ENCODE results near the gene C15orf61.

Gene C15orf61

DNA sequence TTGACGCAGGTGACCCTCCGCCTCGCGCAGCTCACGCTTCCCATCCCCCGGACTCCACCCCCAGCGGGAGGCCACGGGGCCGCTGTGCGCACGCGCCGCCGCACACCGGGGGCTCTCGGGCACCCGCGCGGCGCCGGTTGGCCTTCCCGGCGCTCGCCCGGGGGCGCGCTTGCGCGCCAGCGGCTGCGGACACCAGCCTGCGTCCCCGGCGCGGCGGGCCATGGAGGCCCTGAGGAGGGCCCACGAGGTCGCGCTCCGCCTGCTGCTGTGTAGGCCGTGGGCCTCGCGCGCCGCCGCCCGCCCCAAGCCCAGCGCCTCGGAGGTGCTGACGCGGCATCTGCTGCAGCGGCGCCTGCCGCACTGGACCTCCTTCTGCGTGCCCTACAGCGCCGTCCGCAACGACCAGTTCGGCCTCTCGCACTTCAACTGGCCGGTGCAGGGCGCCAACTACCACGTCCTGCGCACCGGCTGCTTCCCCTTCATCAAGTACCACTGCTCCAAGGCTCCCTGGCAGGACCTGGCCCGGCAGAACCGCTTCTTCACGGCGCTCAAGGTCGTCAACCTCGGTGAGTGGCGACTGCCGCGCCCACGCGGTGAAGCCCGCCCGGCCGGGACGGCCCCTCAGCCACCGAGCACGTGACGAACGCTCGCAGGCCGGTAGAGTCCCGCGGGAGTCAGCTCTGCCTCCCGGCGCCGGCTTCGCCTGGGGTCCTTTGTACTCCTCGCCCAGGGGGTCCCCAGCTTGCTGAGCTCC is at the start of gene C15orf61 (continued):
- TF ChIP-seq ZBTB26 (tag by site-specific recombination; optimal IDR thresholded peaks at IDR 0.05) (peak; percentile 97), ZNF391 (tag by site-specific recombination; IDR thresholded peaks at IDR 0.05; ENCODE audit: borderline replicate concordance, low read depth) (peak; percentile 89; the same call in 1 of the 2 replicates), IKZF3 (tag by site-specific recombination; IDR thresholded peaks at IDR 0.05) (peak; percentile 68), ZNF121 (tag by site-specific recombination; IDR thresholded peaks at IDR 0.05) (peak; percentile 91), PBX3 (CRISPR knock-in tag; IDR thresholded peaks at IDR 0.05) (0 out of 2 replicates have a peak, but pooled peaks have one; percentile 69), ZNF394 (tag by site-specific recombination; IDR thresholded peaks at IDR 0.05; ENCODE audit: borderline replicate concordance) (peak; percentile 40; the same call in 1 of the 2 replicates), FEZF1 (tag by site-specific recombination; IDR thresholded peaks at IDR 0.05) (peak; percentile 16; the same call in 1 of the 2 replicates), ZBTB48 (tag by site-specific recombination; IDR thresholded peaks at IDR 0.05) (peak; percentile 93), PRDM6 (tag by site-specific recombination; IDR thresholded peaks at IDR 0.05) (no peak), KLF7 (tag by site-specific recombination; IDR thresholded peaks at IDR 0.05; ENCODE audit: borderline replicate concordance) (peak; percentile 88)
- TF ChIP-seq, protein P1, sequence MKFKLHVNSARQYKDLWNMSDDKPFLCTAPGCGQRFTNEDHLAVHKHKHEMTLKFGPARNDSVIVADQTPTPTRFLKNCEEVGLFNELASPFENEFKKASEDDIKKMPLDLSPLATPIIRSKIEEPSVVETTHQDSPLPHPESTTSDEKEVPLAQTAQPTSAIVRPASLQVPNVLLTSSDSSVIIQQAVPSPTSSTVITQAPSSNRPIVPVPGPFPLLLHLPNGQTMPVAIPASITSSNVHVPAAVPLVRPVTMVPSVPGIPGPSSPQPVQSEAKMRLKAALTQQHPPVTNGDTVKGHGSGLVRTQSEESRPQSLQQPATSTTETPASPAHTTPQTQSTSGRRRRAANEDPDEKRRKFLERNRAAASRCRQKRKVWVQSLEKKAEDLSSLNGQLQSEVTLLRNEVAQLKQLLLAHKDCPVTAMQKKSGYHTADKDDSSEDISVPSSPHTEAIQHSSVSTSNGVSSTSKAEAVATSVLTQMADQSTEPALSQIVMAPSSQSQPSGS (tag by site-specific recombination; IDR thresholded peaks at IDR 0.05; ENCODE audit: low read depth): no peak
- TF ChIP-seq, protein P2, sequence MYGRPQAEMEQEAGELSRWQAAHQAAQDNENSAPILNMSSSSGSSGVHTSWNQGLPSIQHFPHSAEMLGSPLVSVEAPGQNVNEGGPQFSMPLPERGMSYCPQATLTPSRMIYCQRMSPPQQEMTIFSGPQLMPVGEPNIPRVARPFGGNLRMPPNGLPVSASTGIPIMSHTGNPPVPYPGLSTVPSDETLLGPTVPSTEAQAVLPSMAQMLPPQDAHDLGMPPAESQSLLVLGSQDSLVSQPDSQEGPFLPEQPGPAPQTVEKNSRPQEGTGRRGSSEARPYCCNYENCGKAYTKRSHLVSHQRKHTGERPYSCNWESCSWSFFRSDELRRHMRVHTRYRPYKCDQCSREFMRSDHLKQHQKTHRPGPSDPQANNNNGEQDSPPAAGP (tag by site-specific recombination; IDR thresholded peaks at IDR 0.05): peak; percentile 95
- TF ChIP-seq, protein P3, sequence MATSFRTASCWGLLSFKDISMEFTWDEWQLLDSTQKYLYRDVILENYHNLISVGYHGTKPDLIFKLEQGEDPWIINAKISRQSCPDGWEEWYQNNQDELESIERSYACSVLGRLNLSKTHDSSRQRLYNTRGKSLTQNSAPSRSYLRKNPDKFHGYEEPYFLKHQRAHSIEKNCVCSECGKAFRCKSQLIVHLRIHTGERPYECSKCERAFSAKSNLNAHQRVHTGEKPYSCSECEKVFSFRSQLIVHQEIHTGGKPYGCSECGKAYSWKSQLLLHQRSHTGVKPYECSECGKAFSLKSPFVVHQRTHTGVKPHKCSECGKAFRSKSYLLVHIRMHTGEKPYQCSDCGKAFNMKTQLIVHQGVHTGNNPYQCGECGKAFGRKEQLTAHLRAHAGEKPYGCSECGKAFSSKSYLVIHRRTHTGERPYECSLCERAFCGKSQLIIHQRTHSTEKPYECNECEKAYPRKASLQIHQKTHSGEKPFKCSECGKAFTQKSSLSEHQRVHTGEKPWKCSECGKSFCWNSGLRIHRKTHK (tag by site-specific recombination; IDR thresholded peaks at IDR 0.05): no peak
- TF ChIP-seq, protein P4, sequence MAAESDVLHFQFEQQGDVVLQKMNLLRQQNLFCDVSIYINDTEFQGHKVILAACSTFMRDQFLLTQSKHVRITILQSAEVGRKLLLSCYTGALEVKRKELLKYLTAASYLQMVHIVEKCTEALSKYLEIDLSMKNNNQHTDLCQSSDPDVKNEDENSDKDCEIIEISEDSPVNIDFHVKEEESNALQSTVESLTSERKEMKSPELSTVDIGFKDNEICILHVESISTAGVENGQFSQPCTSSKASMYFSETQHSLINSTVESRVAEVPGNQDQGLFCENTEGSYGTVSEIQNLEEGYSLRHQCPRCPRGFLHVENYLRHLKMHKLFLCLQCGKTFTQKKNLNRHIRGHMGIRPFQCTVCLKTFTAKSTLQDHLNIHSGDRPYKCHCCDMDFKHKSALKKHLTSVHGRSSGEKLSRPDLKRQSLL (tag by site-specific recombination; IDR thresholded peaks at IDR 0.05): 0 out of 2 replicates have a peak, but pooled peaks have one; percentile 9

DNA sequence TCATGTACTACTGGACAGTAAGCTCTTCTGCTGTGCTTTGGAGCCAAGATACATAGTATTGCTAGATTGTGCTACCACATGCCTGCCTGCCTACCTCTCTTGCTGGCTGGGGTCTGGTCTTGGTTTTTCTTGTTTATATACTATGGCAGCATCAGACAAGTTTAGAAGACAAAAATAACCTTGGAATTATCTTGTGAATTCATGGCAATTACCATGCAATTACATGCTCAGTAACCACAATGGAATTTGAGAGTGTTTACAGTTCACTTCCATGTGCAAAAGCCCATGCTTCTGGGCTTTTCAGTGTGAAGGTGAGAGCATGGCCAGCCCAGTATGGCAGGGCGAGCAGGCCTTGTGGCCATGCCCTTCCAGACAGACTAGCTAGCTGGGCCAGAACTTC is 48.0 kb upstream of the C15orf61 start:
- no peaks in the 10 kb centered on the region for H3K9me3 ChIP-seq (ENCODE audit: control insufficient read depth, insufficient read depth, low read depth, low read length)
- POLR2A ChIA-PET: no interaction called here
- TF ChIP-seq SP7 (tag by site-specific recombination; IDR thresholded peaks at IDR 0.05) (peak; percentile 41; the same call in 1 of the 2 replicates), ZNF155 (tag by site-specific recombination; IDR thresholded peaks at IDR 0.05) (no peak), EGR2 (tag by site-specific recombination; IDR thresholded peaks at IDR 0.05; ENCODE audit: low read depth) (no peak), ZSCAN16 (tag by site-specific recombination; IDR thresholded peaks at IDR 0.05) (peak; percentile 39; the same call in 1 of the 2 replicates)
- CTCF ChIA-PET: interaction anchor here (0.6 to 5.2 kb wide), 3 partner anchors 16 to 403 kb away, joined by 3 to 31 read pairs (median 4); no protein-coding TSS in a partner anchor
- no peaks in the 10 kb centered on the region for H3K4me1 ChIP-seq (ENCODE audit: control insufficient read depth, insufficient read depth, low read length)
- no peak overlapping the region for H3K4me3 ChIP-seq (ENCODE audit: low read depth, low read length)
- no peaks in the 10 kb centered on the region for H3K36me3 ChIP-seq (ENCODE audit: control insufficient read depth in 2 of 2, insufficient read depth in 1 of 2, low read length in 2 of 2)
- no peak overlapping the region for H3K27ac ChIP-seq (ENCODE audit: extremely low read depth, low read depth, low read length)
